Activated T-helper 1 cell treated with anti-CD3 and anti-CD28 coated beads, Interleukin-12 subunit alpha, Interleukin-12 subunit beta, Interleukin-2, Interleukin-4 antibody, amounts not matched to agents 30 ng/mL and 10 ng/mL and 1 ng/mL, durations not matched to agents 14 hours and 24 hours and 36 hours (primary cell): Measurements from ENCODE around the gene RIC3. TPM values are rescaled to one million over a fixed set of nuclear protein-coding genes. Genes with fewer than 3 reads are reported as not detected.

Experiments used
- DNase-seq: peaks from one replicate; pipeline ENCODE4 v3.0.0; 2021; ENCODE audit warnings: low spot score
- H3K27ac Mint-ChIP-seq: one replicate; pipeline ENCODE4 v1.8.0; 2021; ENCODE audit warnings: mild to moderate bottlenecking, mixed read lengths
- H3K27me3 Mint-ChIP-seq: one replicate; pipeline ENCODE4 v1.8.0; 2022; ENCODE audit warnings: mild to moderate bottlenecking, moderate library complexity, mixed read lengths; ENCODE audit not compliant: insufficient read depth
- H3K36me3 Mint-ChIP-seq: one replicate; pipeline ENCODE4 v1.8.0; 2021; ENCODE audit warnings: low read depth, mixed read lengths
- H3K4me1 Mint-ChIP-seq: one replicate; pipeline ENCODE4 v1.8.0; 2021; ENCODE audit warnings: low read depth, mixed read lengths
- H3K4me3 Mint-ChIP-seq: one replicate; pipeline ENCODE4 v1.8.0; 2021; ENCODE audit warnings: mild to moderate bottlenecking, moderate library complexity, mixed read lengths
- H3K9me3 Mint-ChIP-seq: one replicate; pipeline ENCODE4 v1.8.0; 2021; ENCODE audit warnings: mixed read lengths
- intact Hi-C: fragments of 100-400 bp; cut with micrococcal nuclease; formaldehyde crosslinking; loops from one replicate; pipeline ENCODE4 v1.15.1; 2024
- total RNA-seq: library from RNA; stranded (reverse); gene quantifications from 2 replicates; pipeline ENCODE4 v1.2.3, GENCODE V29; 2022

Gene RIC3
- total RNA-seq, 1 donor from 2014 or later: 4.7 TPM

DNA sequence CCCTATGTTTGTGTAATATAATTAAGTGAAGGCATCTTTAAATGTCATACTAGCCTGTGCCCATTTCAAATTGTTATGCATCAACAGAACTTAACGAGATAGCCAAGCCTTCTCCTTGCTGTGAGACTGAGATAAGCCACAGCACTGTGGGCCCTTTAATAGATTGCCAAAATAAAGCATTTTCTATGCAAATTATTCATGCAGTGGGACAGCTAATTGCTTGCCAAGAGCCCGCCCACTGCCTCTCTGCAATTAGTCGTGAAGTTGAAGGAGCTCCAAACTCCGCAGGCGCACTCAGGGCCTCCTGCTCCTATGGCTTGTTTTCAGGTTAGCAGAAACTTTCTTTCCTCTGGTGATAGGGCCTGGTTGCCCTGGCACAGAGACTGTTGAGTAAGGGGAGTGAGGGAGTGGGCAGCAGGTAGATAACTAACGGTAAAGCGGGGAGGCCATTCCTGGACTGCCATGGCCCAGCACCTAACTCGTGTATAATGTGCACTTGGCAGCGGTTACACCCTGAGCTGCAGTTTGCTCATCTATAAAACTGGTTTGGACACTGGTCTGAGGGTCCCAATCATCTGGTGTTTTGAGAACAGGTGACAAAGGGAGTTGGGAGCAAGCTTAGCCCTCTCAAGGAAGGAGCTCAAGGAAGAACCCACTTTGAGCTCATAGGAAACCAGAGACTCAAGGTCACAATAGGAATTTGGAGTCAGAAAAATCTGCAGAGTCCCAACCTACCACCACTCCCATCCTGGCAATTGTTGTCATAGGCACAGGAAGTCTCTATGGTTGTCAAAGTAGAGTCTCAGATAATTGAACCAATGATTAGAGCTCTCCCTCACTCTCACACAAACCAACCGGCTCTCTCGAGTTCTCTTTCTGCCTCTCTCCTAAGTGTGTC is 33.9 kb upstream of the RIC3 start:
- H3K4me3 Mint-ChIP-seq: no peak overlapping the region
- no peaks in the 10 kb centered on the region for H3K36me3 Mint-ChIP-seq
- peaks cover 7% of the 10 kb centered on the region for H3K27me3 Mint-ChIP-seq
- H3K9me3 Mint-ChIP-seq: no peaks in the 10 kb centered on the region
- no peak overlapping the region for H3K27ac Mint-ChIP-seq
- no peaks in the 10 kb centered on the region for H3K4me1 Mint-ChIP-seq
- DNase-seq: no peak
- intact Hi-C loops: no loop called here

DNA sequence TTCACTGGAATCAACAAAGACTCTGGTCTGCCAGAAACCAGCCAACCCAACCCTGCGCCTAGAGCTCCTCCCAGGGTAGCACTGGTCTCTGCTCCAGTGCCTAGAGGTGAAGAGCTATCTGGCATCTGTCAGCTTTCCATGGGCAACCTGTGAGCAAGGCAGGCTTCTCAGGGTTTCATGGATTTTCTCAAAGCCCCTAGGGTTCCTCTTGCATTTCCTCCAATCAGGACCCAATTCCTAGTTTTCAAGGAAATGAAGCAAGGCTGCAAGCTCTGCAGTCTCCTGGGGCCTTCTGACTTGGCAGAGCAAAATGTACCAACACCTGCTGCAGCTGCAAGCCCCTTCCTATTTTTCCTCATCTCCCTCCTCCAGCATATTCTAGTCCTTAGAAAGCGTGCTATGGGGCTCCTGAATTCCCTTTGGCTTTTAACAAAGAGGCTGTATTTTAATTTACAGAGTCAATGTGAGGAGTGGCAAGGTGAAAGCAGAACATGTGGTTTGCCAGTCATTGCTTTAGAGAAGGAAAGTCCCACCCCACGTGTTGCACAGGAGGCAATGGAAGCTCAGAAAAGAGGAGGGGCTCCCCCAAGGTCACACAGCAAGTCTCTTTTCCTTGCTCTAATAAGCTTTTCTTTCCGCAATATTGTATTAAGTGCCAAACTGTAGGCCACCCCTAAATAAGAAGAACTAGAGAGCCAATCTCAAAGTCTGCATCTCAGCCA is 33.0 kb upstream of the RIC3 start:
- intact Hi-C loops: no loop called here
- Mint-ChIP-seq H3K9me3 (no peaks in the 10 kb centered on the region), H3K4me1 (no peaks in the 10 kb centered on the region), H3K36me3 (no peaks in the 10 kb centered on the region), H3K4me3 (no peak overlapping the region), H3K27me3 (peaks cover 4% of the 10 kb centered on the region), H3K27ac (no peak overlapping the region)
- DNase-seq: no peak

DNA sequence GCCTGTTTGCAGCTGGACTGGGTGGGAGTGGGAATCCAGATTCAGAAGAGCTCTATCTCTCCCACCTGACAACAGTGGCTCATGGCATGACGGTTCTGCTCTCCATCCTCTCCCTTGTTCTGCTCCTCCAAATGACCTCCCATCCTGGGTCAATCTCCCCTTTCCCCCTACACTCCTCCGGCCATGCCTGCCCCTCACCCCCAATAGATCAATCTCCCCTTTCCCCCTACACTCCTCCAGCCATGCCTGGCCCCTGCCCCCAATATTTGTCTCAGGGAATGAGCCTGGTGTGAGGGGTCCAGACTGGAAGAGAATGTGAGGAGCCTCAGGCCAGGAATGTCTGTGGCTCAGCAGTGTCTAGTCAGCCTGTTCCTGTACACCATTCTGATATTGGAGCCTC is 30.9 kb upstream of the RIC3 start:
- intact Hi-C loops: no loop called here

DNA sequence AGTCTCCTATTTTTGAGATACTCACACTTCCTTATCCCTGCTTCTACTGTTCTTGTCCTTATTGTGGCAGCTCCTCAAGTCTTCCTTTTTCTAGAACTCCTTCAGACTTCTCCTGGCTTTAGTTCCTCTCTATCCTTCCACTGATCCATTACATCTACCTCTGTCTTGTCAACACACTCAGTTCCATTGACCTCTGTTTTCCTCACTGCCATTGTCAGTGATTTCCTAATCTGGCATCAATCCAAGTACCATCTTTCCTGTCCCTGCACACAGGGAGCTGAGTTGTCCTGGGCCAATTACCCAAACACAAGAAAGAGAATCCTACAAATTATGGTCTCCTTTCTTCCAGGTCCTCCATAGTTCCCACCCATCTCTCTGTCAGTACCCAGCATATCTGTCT is 27.9 kb upstream of the RIC3 start:
- Mint-ChIP-seq H3K36me3 (no peaks in the 10 kb centered on the region), H3K4me3 (no peak overlapping the region), H3K9me3 (no peaks in the 10 kb centered on the region), H3K27ac (no peak overlapping the region), H3K4me1 (no peaks in the 10 kb centered on the region), H3K27me3 (peaks cover 5% of the 10 kb centered on the region)
- no peak for DNase-seq
- intact Hi-C loops: no loop called here

More for the DNA sequence above, 30.9 kb upstream of the RIC3 start:
- no peak for DNase-seq
- Mint-ChIP-seq H3K36me3 (no peaks in the 10 kb centered on the region), H3K4me1 (no peaks in the 10 kb centered on the region), H3K4me3 (no peak overlapping the region), H3K27me3 (peaks cover 5% of the 10 kb centered on the region), H3K9me3 (no peaks in the 10 kb centered on the region), H3K27ac (no peak overlapping the region)

DNA sequence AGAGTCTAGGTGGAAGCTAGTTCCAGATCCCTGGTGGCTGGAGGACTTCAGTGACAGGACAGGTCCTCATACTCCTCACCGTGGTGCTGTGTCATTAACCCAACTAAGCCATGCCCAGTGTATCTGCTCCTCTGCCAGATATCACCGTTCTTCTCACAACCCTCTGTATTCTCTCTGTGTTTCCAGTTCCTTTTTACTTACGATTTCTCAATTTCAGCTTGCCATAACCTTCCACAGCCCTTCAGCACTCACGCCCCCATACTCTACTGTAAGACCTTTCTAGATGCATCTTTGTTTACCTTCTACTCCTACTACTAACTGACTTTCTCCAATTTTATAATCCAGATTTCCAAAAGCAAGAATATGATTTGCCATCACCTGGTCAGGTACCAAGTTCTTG is 26.1 kb upstream of the RIC3 start:
- Mint-ChIP-seq H3K27me3 (peaks cover 8% of the 10 kb centered on the region), H3K4me3 (no peak overlapping the region), H3K36me3 (no peaks in the 10 kb centered on the region), H3K9me3 (no peaks in the 10 kb centered on the region), H3K4me1 (no peaks in the 10 kb centered on the region), H3K27ac (no peak overlapping the region)
- DNase-seq: no peak
- intact Hi-C loops: no loop called here

DNA sequence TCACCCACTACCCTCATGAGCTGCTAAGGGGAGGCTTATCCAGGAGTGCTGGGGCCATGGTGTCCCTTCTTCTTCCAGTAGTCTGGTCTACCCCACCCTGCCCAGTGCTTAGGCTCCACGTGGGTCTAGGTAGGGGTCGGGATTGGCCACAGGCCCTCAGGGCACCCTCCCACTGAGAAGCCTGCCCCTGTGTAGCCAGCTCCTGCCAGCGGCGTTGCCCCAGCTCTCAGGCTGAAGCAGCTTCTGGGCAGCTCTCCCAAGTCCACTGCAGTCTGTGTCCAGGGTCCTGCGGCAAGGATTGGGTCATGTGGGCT is 24.0 kb upstream of the RIC3 start:
- Mint-ChIP-seq H3K27me3 (peaks cover 8% of the 10 kb centered on the region), H3K4me1 (no peaks in the 10 kb centered on the region), H3K36me3 (no peaks in the 10 kb centered on the region), H3K4me3 (no peak overlapping the region), H3K27ac (no peak overlapping the region), H3K9me3 (no peaks in the 10 kb centered on the region)
- intact Hi-C loops: loop anchor here (1.0 kb wide), 2 partner anchors 70 to 373 kb away; partner anchors contain the start of gene LMO1
- DNase-seq: no peak

DNA sequence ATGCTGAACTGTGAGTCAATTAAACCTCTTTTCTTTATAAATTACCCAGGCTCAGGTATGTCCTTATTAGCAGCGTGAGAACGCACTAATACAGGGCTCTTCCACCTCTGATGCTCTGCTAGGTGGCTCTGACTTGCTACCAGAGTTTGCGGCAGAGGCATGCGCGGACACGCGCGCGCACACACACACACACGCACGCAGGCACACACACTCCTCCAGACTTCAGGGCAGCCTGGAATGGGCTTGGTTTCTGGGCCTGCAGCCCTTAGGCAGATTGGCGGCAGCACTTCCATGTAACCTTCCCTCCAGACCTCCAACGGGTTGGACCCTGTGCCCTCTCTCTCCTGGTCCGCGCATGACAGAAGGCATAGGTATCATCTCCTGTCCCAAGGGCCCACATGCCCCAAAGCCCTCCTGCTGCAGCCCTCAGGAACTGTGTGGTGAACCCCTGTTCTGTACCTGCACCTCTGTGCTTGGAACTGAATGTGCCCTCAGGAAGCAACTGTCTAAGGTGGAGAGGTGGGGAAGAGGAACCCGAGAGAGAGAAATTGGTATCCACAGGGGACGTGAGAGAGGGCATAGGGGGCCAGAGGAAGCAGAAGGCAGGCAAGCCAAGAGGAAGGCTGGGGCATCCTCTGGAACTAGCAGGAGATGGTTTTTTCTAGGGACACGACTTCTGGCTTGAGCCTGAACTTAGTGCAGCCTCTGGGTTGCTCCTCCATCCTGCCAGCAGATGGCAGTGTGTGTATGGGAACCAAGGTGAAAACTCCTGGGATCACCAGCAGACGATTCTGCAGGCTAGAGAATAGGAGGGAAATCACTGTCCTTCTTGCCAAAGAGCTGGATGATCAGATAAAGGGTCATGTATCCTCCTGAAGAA is 23.4 kb upstream of the RIC3 start:
- H3K27me3 Mint-ChIP-seq: peaks cover 8% of the 10 kb centered on the region
- H3K4me3 Mint-ChIP-seq: no peak overlapping the region
- no peak overlapping the region for H3K27ac Mint-ChIP-seq
- no peaks in the 10 kb centered on the region for H3K9me3 Mint-ChIP-seq
- DNase-seq: no peak
- intact Hi-C loops: loop anchor here (1.0 kb wide), 2 partner anchors 71 to 374 kb away; partner anchors contain the start of gene LMO1
- no peaks in the 10 kb centered on the region for H3K4me1 Mint-ChIP-seq
- H3K36me3 Mint-ChIP-seq: no peaks in the 10 kb centered on the region

DNA sequence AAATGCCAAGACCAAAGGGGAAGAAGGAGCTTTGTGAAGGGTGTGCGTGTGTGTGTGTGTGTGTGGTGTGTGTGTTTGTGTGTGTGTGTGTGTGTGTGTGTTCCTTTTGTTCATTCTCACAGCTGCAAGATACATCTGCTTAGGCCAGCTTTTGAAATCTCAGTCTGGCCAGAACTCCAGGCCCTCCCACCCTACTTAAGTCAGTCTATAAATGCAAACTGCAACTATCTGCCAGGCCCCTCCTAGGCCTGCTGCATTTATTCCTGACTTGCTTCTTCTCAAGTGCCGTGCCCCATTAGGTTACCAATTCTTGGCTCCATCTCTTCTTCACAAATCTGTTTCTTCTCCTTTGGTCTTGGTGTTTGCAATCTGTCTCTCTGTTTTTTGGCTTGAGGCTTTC is 21.6 kb upstream of the RIC3 start:
- H3K4me3 Mint-ChIP-seq: no peak overlapping the region

DNA sequence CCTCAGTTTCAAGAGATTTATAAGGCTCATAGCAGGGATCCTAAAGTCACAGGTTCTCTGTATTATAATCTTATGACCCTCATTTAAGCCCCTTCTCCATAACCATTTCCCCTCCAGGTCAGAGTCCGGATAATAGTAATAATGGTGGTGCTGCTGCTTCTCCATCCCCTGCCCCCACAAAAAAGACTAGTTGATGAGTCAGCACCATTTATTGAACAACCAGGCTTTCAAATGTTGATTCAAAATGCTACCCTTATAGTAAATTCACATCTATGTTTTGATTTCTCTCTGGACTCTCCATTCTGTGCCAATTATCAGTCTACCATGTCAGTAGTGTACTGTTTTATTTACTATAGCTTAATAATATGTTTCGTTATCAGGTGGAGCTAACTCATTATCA is 17.6 kb upstream of the RIC3 start:
- intact Hi-C loops: no loop called here
- Mint-ChIP-seq H3K27ac (no peak overlapping the region), H3K27me3 (peaks cover 11% of the 10 kb centered on the region), H3K36me3 (no peaks in the 10 kb centered on the region), H3K4me1 (no peaks in the 10 kb centered on the region), H3K9me3 (no peaks in the 10 kb centered on the region), H3K4me3 (no peak overlapping the region)
- no peak for DNase-seq

More for the DNA sequence above, 21.6 kb upstream of the RIC3 start:
- peaks cover 7% of the 10 kb centered on the region for H3K27me3 Mint-ChIP-seq
- DNase-seq: no peak
- no peaks in the 10 kb centered on the region for H3K9me3 Mint-ChIP-seq
- H3K4me1 Mint-ChIP-seq: no peaks in the 10 kb centered on the region
- H3K27ac Mint-ChIP-seq: no peak overlapping the region
- no peaks in the 10 kb centered on the region for H3K36me3 Mint-ChIP-seq
- intact Hi-C loops: no loop called here

DNA sequence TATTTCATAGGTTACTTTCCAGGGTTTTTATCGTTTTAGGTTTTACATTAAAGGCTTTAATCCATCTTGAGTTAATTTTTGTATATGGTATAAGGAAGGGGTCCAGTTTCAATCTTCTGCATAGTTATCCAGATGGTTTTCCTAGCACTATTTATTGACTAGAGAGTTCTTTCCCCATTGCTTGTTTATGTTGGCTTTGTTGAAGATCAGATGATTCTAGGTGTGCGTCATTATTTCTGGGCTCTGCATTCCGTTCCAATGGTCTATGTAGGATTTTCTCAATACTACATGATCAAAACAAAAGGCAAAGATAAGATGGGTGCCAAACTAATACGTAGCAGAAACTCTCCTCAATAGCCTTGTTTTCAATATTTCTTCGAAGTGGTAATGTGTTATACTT is 14.3 kb upstream of the RIC3 start:
- no peak overlapping the region for H3K4me3 Mint-ChIP-seq
- intact Hi-C loops: no loop called here
- H3K27ac Mint-ChIP-seq: no peak overlapping the region
- H3K9me3 Mint-ChIP-seq: no peaks in the 10 kb centered on the region
- H3K27me3 Mint-ChIP-seq: peaks cover 9% of the 10 kb centered on the region
- DNase-seq: no peak
- no peaks in the 10 kb centered on the region for H3K36me3 Mint-ChIP-seq
- H3K4me1 Mint-ChIP-seq: no peaks in the 10 kb centered on the region

DNA sequence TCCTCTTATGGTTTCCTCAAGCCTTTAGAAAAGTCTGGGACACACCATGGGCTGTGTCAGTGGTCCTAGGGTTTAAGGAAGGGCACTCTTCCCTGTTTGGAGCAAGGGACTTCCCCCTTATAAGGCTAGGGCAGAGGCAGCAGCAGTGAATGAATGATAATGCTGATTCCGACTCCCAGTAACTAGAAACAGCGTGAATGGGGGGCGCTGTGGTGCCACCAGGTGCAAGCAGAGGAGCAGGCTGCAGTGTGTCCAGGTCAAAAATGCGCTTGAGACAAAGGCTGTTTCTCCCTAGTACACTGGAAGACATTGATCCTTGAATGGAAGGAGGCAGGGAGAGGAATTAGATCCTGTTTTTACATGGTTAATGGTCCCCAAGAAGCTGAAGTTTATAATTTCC is 11.6 kb upstream of the RIC3 start:
- Mint-ChIP-seq H3K36me3 (no peaks in the 10 kb centered on the region), H3K9me3 (no peaks in the 10 kb centered on the region), H3K27ac (no peak overlapping the region), H3K4me1 (no peaks in the 10 kb centered on the region), H3K27me3 (peaks cover 13% of the 10 kb centered on the region), H3K4me3 (no peak overlapping the region)
- intact Hi-C loops: no loop called here
- no peak for DNase-seq

DNA sequence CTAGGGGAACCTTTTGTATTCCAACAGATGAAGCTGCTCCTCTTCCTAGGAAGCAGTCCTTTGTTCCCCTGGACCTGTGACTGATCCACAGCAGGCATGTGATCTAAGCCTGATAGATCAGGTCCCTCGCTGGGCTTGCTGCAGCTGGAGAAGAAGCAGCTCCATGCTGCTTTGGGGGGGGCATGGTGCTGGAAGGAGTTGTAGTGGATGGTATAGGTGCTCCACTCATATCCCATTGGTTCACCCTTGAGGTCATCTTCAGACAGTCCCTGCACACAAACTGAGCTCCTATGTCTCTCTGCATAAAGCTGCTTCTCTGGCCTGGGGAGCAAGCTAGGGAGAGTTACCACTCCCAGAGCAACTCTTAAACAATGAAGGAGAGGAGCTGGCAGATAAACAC is 9.5 kb upstream of the RIC3 start:
- Mint-ChIP-seq H3K27me3 (peaks cover 16% of the 10 kb centered on the region), H3K4me1 (no peaks in the 10 kb centered on the region), H3K27ac (no peak overlapping the region), H3K36me3 (no peaks in the 10 kb centered on the region), H3K4me3 (no peak overlapping the region), H3K9me3 (no peaks in the 10 kb centered on the region)
- intact Hi-C loops: no loop called here
- no peak for DNase-seq

DNA sequence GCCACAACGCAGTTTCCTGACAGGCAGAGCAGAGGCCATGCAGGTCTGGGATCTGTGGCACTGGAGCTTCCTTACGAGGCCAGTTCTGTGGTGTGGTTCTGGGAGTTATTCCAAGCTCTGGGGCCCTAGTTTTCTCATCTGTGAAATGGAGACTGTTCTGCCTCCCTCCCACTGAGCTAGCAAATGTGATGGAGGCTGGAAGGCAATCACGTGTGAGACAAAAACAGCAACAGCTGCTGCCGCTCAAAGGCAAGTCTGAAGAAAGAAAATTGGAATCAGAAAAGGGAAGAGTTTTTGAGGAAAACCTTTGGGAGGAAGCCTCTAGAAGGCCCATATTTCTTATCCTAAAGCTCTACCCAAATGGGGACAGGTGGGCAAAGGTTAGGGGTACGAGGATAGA is 8.3 kb upstream of the RIC3 start:
- peaks cover 13% of the 10 kb centered on the region for H3K27me3 Mint-ChIP-seq
- no peak overlapping the region for H3K27ac Mint-ChIP-seq
- no peaks in the 10 kb centered on the region for H3K9me3 Mint-ChIP-seq
- no peaks in the 10 kb centered on the region for H3K36me3 Mint-ChIP-seq
- H3K4me3 Mint-ChIP-seq: no peak overlapping the region
- DNase-seq: no peak
- H3K4me1 Mint-ChIP-seq: no peaks in the 10 kb centered on the region
- intact Hi-C loops: no loop called here
